NCI-H446 (cell line): ENCODE measurements around the gene NDUFS6.

Source experiments
- DNase-seq, 2 experiments: peaks; one replicate each; lab custom pipeline; 2025; lab: John Stamatoyannopoulos, UW

Gene NDUFS6

DNA sequence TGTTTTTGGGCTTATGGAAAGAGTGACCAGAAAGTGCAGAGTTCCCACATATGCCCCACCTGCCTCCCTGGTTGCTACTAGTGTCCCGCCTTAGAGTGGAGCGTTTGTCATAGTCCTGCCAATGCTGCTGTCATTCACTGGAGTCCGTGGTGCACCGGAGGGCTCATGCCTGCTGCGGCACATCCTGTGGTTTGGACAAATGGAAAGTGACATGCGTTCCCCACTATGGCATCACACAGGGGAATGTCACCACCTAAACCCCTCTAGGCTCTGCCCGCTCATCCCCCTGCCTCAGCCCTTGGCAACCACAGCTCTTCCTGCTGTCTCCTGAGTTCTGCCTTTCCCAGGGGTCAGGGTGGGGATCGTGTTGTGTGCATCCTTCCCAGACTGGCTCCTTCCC, 52.3 kb downstream of the NDUFS6 start:
- DNase-seq, result no peak

- DNase-seq, result no peak
Observed at GRCh38 chr5:1855075-1855474, 53.9 kb downstream of the NDUFS6 start.

GRCh38 chr5:1855596-1855995, 54.4 kb downstream of the NDUFS6 start:
- DNase-seq, result no peak

DNA sequence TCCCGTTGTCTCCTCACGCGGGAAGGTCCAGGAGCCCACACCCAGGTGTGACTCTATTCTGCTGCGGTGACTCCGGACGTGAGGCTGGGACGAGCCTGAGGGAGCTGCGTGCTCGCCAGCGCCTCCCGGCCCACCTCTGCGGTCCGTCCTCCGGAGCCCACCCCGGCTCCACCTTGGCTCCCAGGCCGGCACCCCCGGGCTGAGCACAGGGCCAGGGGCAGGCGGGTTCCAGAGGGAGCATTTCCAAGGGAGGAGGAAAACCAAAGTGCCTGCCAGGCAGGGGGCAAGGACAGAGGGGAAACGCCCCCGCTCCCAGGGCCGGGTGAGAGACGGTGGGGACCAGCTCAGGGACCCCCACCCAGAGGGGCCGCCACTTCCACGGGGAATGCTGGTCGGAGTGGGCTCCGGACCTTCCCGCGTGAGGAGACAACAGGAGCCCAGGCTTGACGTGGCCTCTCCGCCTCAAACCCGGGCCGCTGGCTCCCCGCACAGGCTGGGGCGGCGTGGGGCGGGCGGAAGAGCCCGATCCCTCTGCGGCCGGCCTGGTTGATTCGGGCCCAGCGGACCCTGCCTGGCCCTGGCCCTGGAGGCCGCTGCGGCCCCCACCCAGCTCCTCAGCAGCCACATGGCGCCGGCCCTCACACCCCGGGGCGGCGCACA, 55.5 kb downstream of the NDUFS6 start:
- DNase-seq, result no peak

DNA sequence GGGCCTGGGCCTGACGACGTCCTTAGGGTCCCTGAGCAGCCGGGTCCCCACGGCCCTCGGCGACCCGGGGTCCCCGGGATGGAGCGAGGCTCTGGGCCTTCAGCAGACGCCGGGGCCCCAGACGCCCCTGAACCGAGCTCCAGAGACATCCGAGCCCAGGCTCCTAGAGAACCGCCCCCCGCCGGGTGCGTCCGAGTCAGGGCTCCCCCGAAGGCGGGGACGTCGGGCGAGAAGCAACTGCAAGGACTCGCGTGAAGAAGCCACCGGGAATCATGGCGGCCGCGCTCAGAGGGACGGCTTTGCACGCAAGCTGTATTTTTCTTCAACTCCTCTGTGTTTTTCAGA, 56.0 kb downstream of the NDUFS6 start:
- DNase-seq, result no peak

DNA sequence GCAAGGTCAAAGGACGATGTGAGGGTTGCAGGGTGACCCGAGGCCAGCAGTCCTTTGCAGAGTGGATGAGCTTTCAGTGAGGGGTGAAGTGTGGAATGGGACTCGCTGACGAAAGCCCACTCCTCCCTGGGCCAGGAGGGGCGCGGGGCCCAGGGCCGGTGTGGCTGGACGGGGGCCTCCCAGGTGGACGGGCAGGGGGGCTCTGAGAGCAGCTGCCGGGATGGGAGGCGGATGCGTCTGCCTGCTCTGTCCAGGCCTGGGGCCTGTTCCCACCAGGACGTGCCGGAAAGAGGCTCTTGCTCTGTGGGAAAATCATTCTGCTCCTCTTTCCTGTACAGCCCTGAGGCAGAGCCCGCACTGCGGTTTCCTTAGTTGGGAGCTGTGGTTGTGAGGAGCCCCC, 57.2 kb downstream of the NDUFS6 start:
- no peak for DNase-seq

- no peak for DNase-seq
Observed at GRCh38 chr5:1859099-1859498, 57.9 kb downstream of the NDUFS6 start.

GRCh38 chr5:1860021-1860610, 58.9 kb downstream of the NDUFS6 start:
- DNase-seq, result no peak

DNA sequence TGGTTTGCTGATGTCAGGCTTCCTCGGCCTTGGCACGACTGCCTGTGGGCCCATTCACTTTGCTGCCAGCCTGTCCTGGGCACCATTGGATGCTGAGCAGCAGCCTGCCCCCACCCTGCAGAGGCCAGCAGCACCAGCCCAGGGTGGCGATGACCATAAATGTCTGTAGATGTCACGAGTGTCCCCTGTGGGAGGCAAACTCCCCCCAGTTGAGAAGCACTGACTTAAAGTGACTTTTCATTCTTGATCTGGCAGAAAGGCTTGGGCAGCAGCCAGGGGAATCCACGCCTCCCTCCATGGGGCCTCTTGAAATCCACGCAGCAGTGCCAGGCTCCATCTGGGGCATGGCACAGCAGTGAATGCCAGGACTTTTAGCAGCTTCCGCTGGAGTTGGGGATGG, 59.7 kb downstream of the NDUFS6 start:
- no peak for DNase-seq

- no peak for DNase-seq
Observed at GRCh38 chr5:1864896-1865440, 63.8 kb downstream of the NDUFS6 start.

DNA sequence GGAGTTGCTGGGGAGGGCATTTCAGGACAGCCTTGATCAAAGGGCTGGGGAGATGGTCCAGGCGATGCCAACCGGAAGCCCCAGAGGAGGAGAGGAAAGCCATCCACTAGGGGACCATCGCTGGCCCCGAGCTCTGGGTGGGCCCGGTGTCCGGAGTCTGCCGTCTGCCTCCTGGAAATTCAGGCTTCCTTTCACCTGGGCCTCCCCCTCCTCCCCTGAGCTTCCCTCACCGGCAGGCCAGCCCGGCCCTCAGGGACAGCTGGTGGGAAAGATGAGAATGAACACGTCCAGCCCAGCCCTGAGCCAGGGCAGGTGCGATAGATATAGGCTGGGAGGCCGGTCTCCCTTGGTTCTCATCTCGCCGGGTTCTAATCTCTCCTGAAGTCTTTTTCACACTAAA, 64.3 kb downstream of the NDUFS6 start:
- no peak for DNase-seq
